HepG2 (cell line): Measurements from ENCODE around the gene RNU7-1. TPM values are rescaled to one million over a fixed set of nuclear protein-coding genes. Genes with fewer than 3 reads are reported as not detected.

Experiments
- ATAC-seq: fragments of 200-7000 bp; cut with Tn5 transposase; 3 replicates; pipeline ENCODE4 v1.9.1; 2020; ENCODE audit warnings: mild to moderate bottlenecking, moderate library complexity
- BruUV-seq: library from RNA; stranded (reverse); fragments of 400-500 nt; replicated peaks from 2 replicates; lab custom pipeline; 2021; lab: Mats Ljungman, UMichigan
- CTCF ChIA-PET: fragments of 300-600 bp; formaldehyde crosslinking; extraction: SDS; loops from one replicate; lab custom pipeline; 2021; ENCODE audit warnings: low total read pairs, inconsistent platforms, low intra/inter-chr PET ratio; lab: Yijun Ruan, JAX
- POLR2A ChIA-PET: fragments of 350-600 bp; sonication (Branson Sonifier 250); formaldehyde crosslinking; loops from one replicate; lab custom pipeline; 2020; ENCODE audit warnings: antibody characterized with exemption, inconsistent platforms; lab: Yijun Ruan, JAX
- DNase-seq: peaks from one replicate; pipeline ENCODE4 v3.0.0-alpha.2; 2015; ENCODE audit warnings: low spot score
- FAIRE-seq: peaks from 3 replicates; lab custom pipeline; 2011; peaks lifted over from hg19 to GRCh38; lab: Jason Lieb, UNC
- H2AFZ ChIP-seq: one replicate; pipeline ENCODE4 v1.6.1; 2011; ENCODE audit warnings: low read length, inconsistent platforms
- H3K27ac ChIP-seq: fragments of 300-600 bp; 3 replicates; pipeline ENCODE4 v1.8.0; 2011; ENCODE audit warnings: mixed run types, mild to moderate bottlenecking, mixed read lengths, low read length, inconsistent platforms; ENCODE audit not compliant: insufficient read depth; ENCODE audit errors: extremely low read length
- H3K27me3 ChIP-seq, 2 experiments: fragments of 200-600 bp in 1 of 2; 2 replicates in 1 of 2; 3 replicates in 1 of 2; pipeline versions ENCODE4 v1.6.0 to v1.8.0; 2011; ENCODE audit warnings: low read length in 2 of 2, mild to moderate bottlenecking in 2 of 2, moderate library complexity in 2 of 2, inconsistent platforms in 1 of 2; ENCODE audit not compliant: insufficient read depth in 2 of 2, control insufficient read depth in 1 of 2
- H3K36me3 ChIP-seq, 2 experiments: fragments of 200-600 bp in 1 of 2; replicated peaks in 1 of 2; 2 replicates in 1 of 2; 3 replicates in 1 of 2; pipeline versions ENCODE4 v1.5.1 to v1.8.0; 2011; ENCODE audit warnings: low read length in 2 of 2, inconsistent platforms in 1 of 2; ENCODE audit not compliant: insufficient read depth in 2 of 2, control insufficient read depth in 1 of 2
- H3K4me1 ChIP-seq: 2 replicates; pipeline ENCODE4 v1.5.1; 2012; ENCODE audit warnings: low read length, inconsistent platforms; ENCODE audit not compliant: insufficient read depth
- H3K4me2 ChIP-seq: 2 replicates; pipeline ENCODE4 v1.6.0; 2011; ENCODE audit warnings: low read depth, low read length, inconsistent platforms
- H3K4me3 ChIP-seq, 3 experiments: fragments of 200-600 bp in 1 of 3; sonication (generic), shearing (Covaris generic) in 1 of 3; replicated peaks in 1 of 3; 2 replicates each; pipeline ENCODE4 v1.5.1; 2011 to 2016; ENCODE audit warnings: low read length in 3 of 3, inconsistent platforms in 2 of 3, low read depth in 2 of 3, mild to moderate bottlenecking in 2 of 3, control low read depth in 1 of 3, mixed read lengths in 1 of 3; ENCODE audit not compliant: insufficient read depth in 1 of 3
- H3K79me2 ChIP-seq: one replicate; pipeline ENCODE4 v1.6.1; 2011; ENCODE audit warnings: low read length, inconsistent platforms; ENCODE audit not compliant: insufficient read depth
- H3K9ac ChIP-seq: 2 replicates; pipeline ENCODE4 v1.6.0; 2011; ENCODE audit warnings: mild to moderate bottlenecking, low read depth, low read length, inconsistent platforms; ENCODE audit not compliant: insufficient read depth
- H3K9me3 ChIP-seq: 2 replicates; pipeline ENCODE4 v1.5.1; 2012; ENCODE audit warnings: mild to moderate bottlenecking, low read length
- H4K20me1 ChIP-seq: 2 replicates; pipeline ENCODE4 v1.6.0; 2011; ENCODE audit warnings: inconsistent platforms, mild to moderate bottlenecking, low read length, moderate library complexity; ENCODE audit not compliant: insufficient read depth
- ELF1 ChIP-seq: sonication (generic); formaldehyde crosslinking; IDR thresholded peaks from 2 replicates; pipeline ENCODE4 v1.4.0; 2020; ENCODE audit warnings: missing genetic modification reagents
- HNF4A ChIP-seq: sonication (generic); formaldehyde crosslinking; IDR thresholded peaks from 2 replicates; pipeline ENCODE4 v1.4.0; 2020; ENCODE audit warnings: missing genetic modification reagents
- KDM1A ChIP-seq: IDR thresholded peaks from 2 replicates; pipeline ENCODE4 v1.6.1; 2016; ENCODE audit warnings: missing compliant biosample characterization
- MEIS1 ChIP-seq: sonication (generic); formaldehyde crosslinking; IDR thresholded peaks from 2 replicates; pipeline ENCODE4 v1.9.0; 2021; ENCODE audit warnings: mild to moderate bottlenecking, missing genetic modification reagents, moderate library complexity, borderline replicate concordance
- MXD4 ChIP-seq: IDR thresholded peaks from 2 replicates; pipeline ENCODE4 v1.6.1; 2016; ENCODE audit warnings: mild to moderate bottlenecking, missing biosample characterization, missing genetic modification reagents
- NAIF1 ChIP-seq: sonication (generic); formaldehyde crosslinking; IDR thresholded peaks from 2 replicates; pipeline ENCODE4 v1.5.0; 2020; ENCODE audit warnings: mild to moderate bottlenecking, missing genetic modification reagents, borderline replicate concordance
- POLR2A ChIP-seq, 2 experiments: IDR thresholded peaks; 2 replicates each; pipeline ENCODE4 v1.6.1; 2011; ENCODE audit warnings: low read depth in 2 of 2, low read length in 2 of 2, mild to moderate bottlenecking in 1 of 2, moderate library complexity in 1 of 2; ENCODE audit not compliant: insufficient read depth in 1 of 2
- RAD51 ChIP-seq: fragments of 450-650 bp; IDR thresholded peaks from 2 replicates; pipeline ENCODE4 v1.6.1; 2016; ENCODE audit warnings: borderline replicate concordance
- SRSF9 ChIP-seq: fragments of 200-400 bp; formaldehyde crosslinking; IDR thresholded peaks from 2 replicates; pipeline ENCODE4 v1.6.1; 2018; ENCODE audit warnings: borderline replicate concordance, mild to moderate bottlenecking, low read depth, low read length; ENCODE audit not compliant: insufficient read depth, poor library complexity, severe bottlenecking
- TBX3 ChIP-seq: fragments of 450-650 bp; IDR thresholded peaks from 2 replicates; pipeline ENCODE4 v1.6.1; 2017; ENCODE audit warnings: antibody characterized with exemption, mild to moderate bottlenecking, inconsistent platforms, borderline replicate concordance
- YY1 ChIP-seq: IDR thresholded peaks from 2 replicates; pipeline ENCODE4 v1.6.1; 2011; ENCODE audit warnings: low read length, low read depth, moderate library complexity, mild to moderate bottlenecking; ENCODE audit not compliant: insufficient read depth, insufficient replicate concordance
- ZNF263 ChIP-seq: sonication (generic); formaldehyde crosslinking; IDR thresholded peaks from 2 replicates; pipeline ENCODE4 v1.4.0; 2020; ENCODE audit warnings: missing genetic modification reagents
- ZNF33B ChIP-seq: sonication (generic); formaldehyde crosslinking; IDR thresholded peaks from 2 replicates; pipeline ENCODE4 v1.5.1; 2020; ENCODE audit warnings: mild to moderate bottlenecking, missing genetic modification reagents
- ZNF446 ChIP-seq: sonication (generic); formaldehyde crosslinking; IDR thresholded peaks from 2 replicates; pipeline ENCODE4 v1.5.0; 2020; ENCODE audit warnings: mild to moderate bottlenecking, missing genetic modification reagents
- WGBS: methylation state at CpG from one replicate; pipeline ENCODE4 v1.1.6; 2017; ENCODE audit warnings: low lambda C conversion rate; 5-methylcytosine and 5-hydroxymethylcytosine counted together
- in situ Hi-C: cut with HindIII; loops from 2 replicates; pipeline ENCODE4 v1.10.0; 2017; ENCODE audit warnings: low pct_unique_long_range_greater_than_20kb; ENCODE audit not compliant: extremely low pct_ligation_motif_present
- intact Hi-C: fragments of 100-400 bp; cut with micrococcal nuclease; formaldehyde crosslinking; loops from one replicate; pipeline ENCODE4 v1.10.0; 2022; ENCODE audit not compliant: unreplicated experiment
- polyA plus RNA-seq, 8 experiments: library from polyadenylated mRNA; depleted of rRNA in 3 of 8; stranded (reverse) in 7 of 8; unstranded in 1 of 8; fragments of >200 nt; fragmentation: Illumina TruSeq in 4 of 8; extraction: Trizol in 4 of 8; gene quantifications; 2 replicates each; pipeline versions ENCODE4 v1.2.1 to v1.2.3, GENCODE V29; 2011 to 2016; ENCODE audit warnings: low read depth in 4 of 8, missing spikeins in 1 of 8, mixed read lengths in 1 of 8; ENCODE audit not compliant: insufficient read depth in 1 of 8
- total RNA-seq, 5 experiments: library from RNA; depleted of rRNA; stranded (reverse); fragments of >200 nt; fragmentation: Illumina TruSeq; extraction: Trizol; gene quantifications; 2 replicates each; pipeline ENCODE4 v1.2.3, GENCODE V29; 2016; ENCODE audit warnings: low read depth in 1 of 5
- TF ChIP-seq, protein P1 (sequence below): sonication (generic); formaldehyde crosslinking; IDR thresholded peaks from 2 replicates; pipeline ENCODE4 v1.8.0; 2022; ENCODE audit warnings: missing genetic modification reagents, mild to moderate bottlenecking, borderline replicate concordance
- TF ChIP-seq, protein P2 (sequence below): sonication (generic); formaldehyde crosslinking; IDR thresholded peaks from 2 replicates; pipeline ENCODE4 v1.8.1; 2023; ENCODE audit warnings: mild to moderate bottlenecking, missing genetic modification reagents
- TF ChIP-seq, protein P3 (sequence below): sonication (generic); formaldehyde crosslinking; IDR thresholded peaks from 2 replicates; pipeline ENCODE4 v1.5.0; 2020; ENCODE audit warnings: missing genetic modification reagents, mild to moderate bottlenecking, borderline replicate concordance
- TF ChIP-seq, protein P4 (sequence below): sonication (generic); formaldehyde crosslinking; IDR thresholded peaks from 2 replicates; pipeline ENCODE4 v1.5.0; 2020; ENCODE audit warnings: mild to moderate bottlenecking, missing genetic modification reagents, borderline replicate concordance

Gene RNU7-1
- total and polyA plus RNA-seq, 2 of the 13 experiments (the other 11 are each of a cell fraction or from before 2014, with no cell fraction given), result not detected

DNA sequence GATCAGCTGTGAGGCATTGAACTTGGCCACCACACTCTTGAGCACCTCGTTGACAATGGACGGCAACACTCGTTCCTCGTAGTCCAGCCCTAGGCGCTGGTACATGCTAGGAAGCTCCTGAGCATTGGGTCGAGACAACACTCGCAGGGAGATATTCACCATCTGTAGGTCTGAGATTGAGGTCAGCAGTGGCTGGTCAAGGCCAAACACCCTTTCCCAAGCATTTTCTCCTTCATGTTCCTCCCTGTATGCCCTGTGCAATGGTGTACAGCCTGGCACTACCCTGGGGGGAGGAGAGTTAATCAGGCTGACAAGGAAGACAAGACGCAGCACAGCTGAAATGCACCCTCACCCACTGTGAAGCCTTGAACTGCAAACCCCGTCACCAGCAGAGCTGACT lies 24.8 kb downstream of the RNU7-1 start (continued):
- TF ChIP-seq, protein P1, sequence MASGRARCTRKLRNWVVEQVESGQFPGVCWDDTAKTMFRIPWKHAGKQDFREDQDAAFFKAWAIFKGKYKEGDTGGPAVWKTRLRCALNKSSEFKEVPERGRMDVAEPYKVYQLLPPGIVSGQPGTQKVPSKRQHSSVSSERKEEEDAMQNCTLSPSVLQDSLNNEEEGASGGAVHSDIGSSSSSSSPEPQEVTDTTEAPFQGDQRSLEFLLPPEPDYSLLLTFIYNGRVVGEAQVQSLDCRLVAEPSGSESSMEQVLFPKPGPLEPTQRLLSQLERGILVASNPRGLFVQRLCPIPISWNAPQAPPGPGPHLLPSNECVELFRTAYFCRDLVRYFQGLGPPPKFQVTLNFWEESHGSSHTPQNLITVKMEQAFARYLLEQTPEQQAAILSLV, result 0 out of 2 replicates have a peak, but pooled peaks have one; percentile 29
- no peak for TF ChIP-seq NAIF1
- TF ChIP-seq POLR2A (IDR thresholded peaks at IDR 0.05; ENCODE audit: insufficient read depth in 1 of 2, low read depth in 2 of 2, low read length in 2 of 2), result peak in 1 of 2 experiments; percentile 5; a peak in 2 of 4 replicates
- TF ChIP-seq, protein P2, sequence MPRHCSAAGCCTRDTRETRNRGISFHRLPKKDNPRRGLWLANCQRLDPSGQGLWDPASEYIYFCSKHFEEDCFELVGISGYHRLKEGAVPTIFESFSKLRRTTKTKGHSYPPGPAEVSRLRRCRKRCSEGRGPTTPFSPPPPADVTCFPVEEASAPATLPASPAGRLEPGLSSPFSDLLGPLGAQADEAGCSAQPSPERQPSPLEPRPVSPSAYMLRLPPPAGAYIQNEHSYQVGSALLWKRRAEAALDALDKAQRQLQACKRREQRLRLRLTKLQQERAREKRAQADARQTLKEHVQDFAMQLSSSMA (CRISPR knock-in tag), result no peak
- no peak for TF ChIP-seq SRSF9
- TF ChIP-seq TBX3, result no peak
- TF ChIP-seq, protein P3, sequence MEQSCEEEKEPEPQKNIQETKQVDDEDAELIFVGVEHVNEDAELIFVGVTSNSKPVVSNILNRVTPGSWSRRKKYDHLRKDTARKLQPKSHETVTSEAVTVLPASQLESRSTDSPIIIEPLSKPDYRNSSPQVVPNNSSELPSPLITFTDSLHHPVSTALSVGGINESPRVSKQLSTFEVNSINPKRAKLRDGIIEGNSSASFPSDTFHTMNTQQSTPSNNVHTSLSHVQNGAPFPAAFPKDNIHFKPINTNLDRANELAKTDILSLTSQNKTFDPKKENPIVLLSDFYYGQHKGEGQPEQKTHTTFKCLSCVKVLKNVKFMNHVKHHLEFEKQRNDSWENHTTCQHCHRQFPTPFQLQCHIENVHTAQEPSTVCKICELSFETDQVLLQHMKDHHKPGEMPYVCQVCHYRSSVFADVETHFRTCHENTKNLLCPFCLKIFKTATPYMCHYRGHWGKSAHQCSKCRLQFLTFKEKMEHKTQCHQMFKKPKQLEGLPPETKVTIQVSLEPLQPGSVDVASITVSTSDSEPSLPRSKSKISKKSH (CRISPR knock-in tag), result no peak
- TF ChIP-seq, all 625 proteins: peak for 2

DNA sequence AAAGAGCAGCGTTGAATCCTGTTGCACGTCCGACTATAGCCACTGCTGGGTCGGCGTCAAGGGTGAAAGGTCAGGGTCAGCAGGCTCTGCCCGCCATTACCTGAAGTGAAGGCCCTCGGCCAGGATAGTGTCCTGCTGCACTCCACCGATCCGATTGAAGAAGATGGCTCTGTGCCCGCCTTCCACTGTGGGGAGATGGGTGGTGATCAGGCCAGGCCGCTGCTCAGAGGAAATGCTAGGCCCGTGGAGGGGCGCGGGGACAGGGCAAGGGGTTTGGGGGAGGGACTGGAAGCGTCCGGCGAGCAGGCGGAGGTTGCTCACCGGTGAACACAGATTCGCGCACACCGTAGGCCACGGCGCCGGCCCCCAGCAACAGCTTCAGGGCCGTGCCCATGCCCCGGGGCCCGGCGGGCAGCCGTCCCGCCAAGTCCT lies 26.5 kb downstream of the RNU7-1 start:
- intact Hi-C loops (loop anchor here (1.0 kb wide), 1 partner anchor 48 kb away; the partner anchor contains the start of gene LPCAT3), in situ Hi-C loops (no loop called here)
- H3K9ac ChIP-seq, result peak overlapping the region; percentile 91
- H3K79me2 ChIP-seq, result peaks cover 49% of the 10 kb centered on the region
- no peak overlapping the region for H2AFZ ChIP-seq
- H3K27ac ChIP-seq, result peak overlapping the region; percentile 95
- no peaks in the 10 kb centered on the region; a peak in 1 of 5 replicates for H3K27me3 ChIP-seq
- peak; percentile 36 for DNase-seq
- peak overlapping the region; percentile 81 to 99 (median 85) for H3K4me3 ChIP-seq
- no peak for FAIRE-seq
- H3K9me3 ChIP-seq, result no peaks in the 10 kb centered on the region
- H3K4me1 ChIP-seq, result peaks cover 41% of the 10 kb centered on the region
- peak overlapping the region; percentile 97 for H3K4me2 ChIP-seq
- CTCF ChIA-PET, result interaction anchor here (0.9 kb wide), 1 partner anchor 139 kb away, joined by 3 read pairs; the partner anchor contains the start of gene C1RL
- peaks cover 30 to 52% of the 10 kb centered on the region in 2 experiments for H3K36me3 ChIP-seq
- peak; percentile 63 for ATAC-seq
- H4K20me1 ChIP-seq, result no peaks in the 10 kb centered on the region; the same call in 1 of the 2 replicates
- no CpG with 5 or more reads among the region's 31 CpGs for WGBS
- TSS peak; percentile 53 for BruUV-seq
- POLR2A ChIA-PET, result interaction anchor here (0.6 to 3.2 kb wide), 7 partner anchors 9 to 159 kb away, joined by 3 to 42 read pairs (median 3); partner anchors contain the start of genes C12orf57, RBP5, RNU7-1 and SPSB2
- TF ChIP-seq, protein P4, sequence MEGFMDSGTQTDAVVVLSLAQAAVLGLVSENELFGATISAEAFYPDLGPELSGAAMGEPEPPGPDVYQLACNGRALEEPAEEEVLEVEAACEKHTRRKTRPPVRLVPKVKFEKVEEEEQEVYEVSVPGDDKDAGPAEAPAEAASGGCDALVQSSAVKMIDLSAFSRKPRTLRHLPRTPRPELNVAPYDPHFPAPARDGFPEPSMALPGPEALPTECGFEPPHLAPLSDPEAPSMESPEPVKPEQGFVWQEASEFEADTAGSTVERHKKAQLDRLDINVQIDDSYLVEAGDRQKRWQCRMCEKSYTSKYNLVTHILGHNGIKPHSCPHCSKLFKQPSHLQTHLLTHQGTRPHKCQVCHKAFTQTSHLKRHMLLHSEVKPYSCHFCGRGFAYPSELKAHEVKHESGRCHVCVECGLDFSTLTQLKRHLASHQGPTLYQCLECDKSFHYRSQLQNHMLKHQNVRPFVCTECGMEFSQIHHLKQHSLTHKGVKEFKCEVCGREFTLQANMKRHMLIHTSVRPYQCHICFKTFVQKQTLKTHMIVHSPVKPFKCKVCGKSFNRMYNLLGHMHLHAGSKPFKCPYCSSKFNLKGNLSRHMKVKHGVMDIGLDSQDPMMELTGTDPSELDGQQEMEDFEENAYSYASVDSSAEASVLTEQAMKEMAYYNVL (CRISPR knock-in tag), result peak; percentile 69; the same call in 1 of the 2 replicates
- TF ChIP-seq ZNF263 (0 out of 2 replicates have a peak, but pooled peaks have one; percentile 44), ELF1 (CRISPR knock-in tag) (no peak), YY1 (peak; percentile 66), HNF4A (peak; percentile 51), KDM1A (CRISPR knock-in tag) (no peak), ZNF446 (CRISPR knock-in tag) (0 out of 2 replicates have a peak, but pooled peaks have one; percentile 24), ZNF33B (no peak), RAD51 (no peak), MEIS1 (no peak; the same call in 1 of the 2 replicates), MXD4 (CRISPR knock-in tag) (no peak)
